Natural killer cell treated with Interleukin-12 subunit alpha and Interleukin-12 subunit beta and Interleukin-15 and Interleukin-18, amount 100 ng/mL, for 72 hours (primary cell): ENCODE measurements around the gene SLC10A7. TPM values are rescaled to one million over a fixed set of nuclear protein-coding genes. Genes with fewer than 3 reads are reported as not detected.
"Not testable (repeated sequence)": the region's sequence is repeated elsewhere in the genome, so short reads cannot be mapped to it uniquely, and the experiment has no call there.

Experiments
- ATAC-seq, 2 donors: fragments of 150-1000 bp; cut with Tn5 transposase in 1 of 2; sonication (Bioruptor Pico), chemical (Tn5 transposase) in 1 of 2; 2 replicates each; pipeline ENCODE4 v1.10.0; 2021
- DNase-seq: peaks from one replicate; pipeline ENCODE4 v3.0.0; 2022; ENCODE audit warnings: low spot score
- H3K27ac Mint-ChIP-seq, 2 donors: 1 replicate in 1 of 2; 2 replicates in 1 of 2; pipeline ENCODE4 v1.8.0; 2022; ENCODE audit warnings: mixed read lengths in 2 of 2, mild to moderate bottlenecking in 1 of 2, moderate library complexity in 1 of 2
- H3K27me3 Mint-ChIP-seq, 2 donors: 1 replicate in 1 of 2; 2 replicates in 1 of 2; pipeline ENCODE4 v1.8.0; 2022; ENCODE audit warnings: mixed read lengths in 2 of 2
- H3K36me3 Mint-ChIP-seq: one replicate; pipeline ENCODE4 v1.8.0; 2022; ENCODE audit warnings: mixed read lengths
- H3K4me1 Mint-ChIP-seq, 2 donors: 1 replicate in 1 of 2; 2 replicates in 1 of 2; pipeline ENCODE4 v1.8.0; 2022; ENCODE audit warnings: low read depth in 2 of 2, mixed read lengths in 2 of 2, mild to moderate bottlenecking in 1 of 2
- H3K4me3 Mint-ChIP-seq: one replicate; pipeline ENCODE4 v1.8.0; 2022; ENCODE audit warnings: mixed read lengths
- H3K9me3 Mint-ChIP-seq: 2 replicates; pipeline ENCODE4 v1.8.0; 2022; ENCODE audit warnings: mixed read lengths
- total RNA-seq, 2 donors: library from RNA; stranded (reverse); gene quantifications; one replicate each; pipeline ENCODE4 v1.2.3, GENCODE V29; 2022

The SLC10A7 gene
- total RNA-seq, 2 donors from 2014 or later = 31.1 to 33.9 TPM

DNA sequence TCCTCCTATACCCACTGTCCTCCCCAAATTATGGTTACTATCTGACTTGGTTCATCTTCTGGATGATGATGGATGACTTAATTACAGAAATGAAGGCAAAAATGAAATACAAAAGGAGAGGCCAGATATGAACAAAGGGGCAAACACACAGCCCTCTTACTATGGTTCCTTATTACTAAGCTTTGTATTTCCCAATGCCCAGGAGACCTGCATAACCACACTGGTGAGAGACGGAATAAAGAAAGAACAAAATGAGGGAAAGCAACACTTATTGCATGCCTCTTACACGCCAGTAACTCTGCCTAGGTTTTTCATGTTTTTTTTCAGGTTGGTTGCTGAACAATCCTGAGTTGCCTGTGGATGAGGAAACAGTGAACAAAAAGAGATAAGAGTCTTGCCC is 120.5 kb downstream of the SLC10A7 start:
- no peak overlapping the region for H3K27ac Mint-ChIP-seq
- no peaks in the 10 kb centered on the region for H3K9me3 Mint-ChIP-seq
- H3K27me3 Mint-ChIP-seq = no peaks in the 10 kb centered on the region
- H3K4me1 Mint-ChIP-seq = no peaks in the 10 kb centered on the region
- no peak for DNase-seq
- no peaks in the 10 kb centered on the region for H3K36me3 Mint-ChIP-seq
- no peak for ATAC-seq
- H3K4me3 Mint-ChIP-seq = no peak overlapping the region

DNA sequence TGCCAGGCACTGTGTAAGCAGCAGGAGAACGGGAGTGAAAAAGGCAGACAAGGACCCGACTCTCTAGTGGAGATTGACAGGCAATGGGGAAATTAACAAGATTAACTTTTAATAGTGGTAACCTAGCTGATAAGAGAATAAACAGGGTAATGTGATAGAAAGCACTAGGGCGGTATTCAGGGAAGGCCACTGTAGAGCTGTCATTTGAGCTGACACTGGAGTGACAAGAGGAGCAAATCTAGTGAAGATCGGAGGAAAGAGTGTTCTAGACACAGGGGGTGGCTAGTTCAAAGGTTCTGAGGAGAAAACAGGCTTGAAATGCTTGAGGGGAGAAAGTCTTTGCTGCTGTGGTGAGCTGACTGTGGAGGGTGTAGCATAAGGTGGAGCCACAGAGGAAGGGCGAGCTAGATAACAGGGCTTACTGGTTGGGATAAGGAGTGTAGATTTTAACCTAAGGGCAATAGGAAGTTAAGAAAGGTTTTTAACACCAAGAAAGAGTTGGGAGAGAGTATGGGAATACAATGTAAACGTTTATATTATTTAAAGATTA is 122.8 kb downstream of the SLC10A7 start:
- H3K9me3 Mint-ChIP-seq = no peaks in the 10 kb centered on the region
- no peaks in the 10 kb centered on the region for H3K27me3 Mint-ChIP-seq
- no peaks in the 10 kb centered on the region for H3K4me1 Mint-ChIP-seq
- H3K4me3 Mint-ChIP-seq = no peak overlapping the region
- no peak overlapping the region for H3K27ac Mint-ChIP-seq
- no peak for ATAC-seq
- H3K36me3 Mint-ChIP-seq = no peaks in the 10 kb centered on the region
- no peak for DNase-seq

DNA sequence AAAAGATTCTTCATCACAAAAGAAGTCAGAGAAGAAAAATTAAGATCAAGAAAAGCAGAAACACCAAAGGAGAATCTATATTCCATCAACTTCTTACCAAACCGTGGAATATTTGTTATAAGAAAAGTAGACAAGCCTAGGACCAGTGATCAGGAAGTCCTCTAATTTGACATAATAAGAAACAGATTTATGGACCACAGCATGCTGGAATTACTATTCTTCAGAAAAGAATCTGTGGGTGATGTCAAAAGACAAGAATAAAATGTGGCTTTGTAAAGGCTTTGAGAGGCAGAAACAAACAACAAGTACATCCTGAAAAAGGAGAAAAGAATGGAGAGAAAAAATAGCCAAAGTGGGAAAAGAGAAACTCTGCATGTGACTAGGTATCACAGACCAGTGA is 123.3 kb downstream of the SLC10A7 start:
- Mint-ChIP-seq H3K36me3 (no peaks in the 10 kb centered on the region), H3K4me3 (no peak overlapping the region), H3K27ac (no peak overlapping the region), H3K9me3 (no peaks in the 10 kb centered on the region), H3K27me3 (no peaks in the 10 kb centered on the region), H3K4me1 (no peaks in the 10 kb centered on the region)
- DNase-seq (no peak), ATAC-seq (no peak)

DNA sequence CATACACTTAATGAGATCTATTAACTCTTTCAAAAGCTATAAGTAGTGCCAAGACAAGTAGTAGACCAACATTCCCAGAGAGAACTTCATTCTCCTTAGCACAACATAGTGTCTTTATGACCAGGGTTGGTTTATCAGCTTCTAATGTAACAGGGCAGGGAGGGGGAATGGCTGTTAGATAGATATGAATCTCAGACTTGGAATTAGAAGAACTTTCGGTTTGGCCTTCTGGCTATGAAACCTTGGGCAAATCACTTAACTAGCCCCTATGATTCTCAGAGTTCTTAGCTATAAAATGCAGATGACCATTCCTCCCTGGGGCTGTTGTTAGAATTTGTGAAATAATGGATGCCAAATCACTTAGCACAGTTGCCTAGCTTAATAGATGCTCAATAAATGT is 132.2 kb downstream of the SLC10A7 start:
- peaks cover 2% of the 10 kb centered on the region for H3K9me3 Mint-ChIP-seq
- no peak overlapping the region for H3K4me3 Mint-ChIP-seq
- DNase-seq (no peak), ATAC-seq (no peak)
- no peaks in the 10 kb centered on the region for H3K27me3 Mint-ChIP-seq
- H3K36me3 Mint-ChIP-seq = no peaks in the 10 kb centered on the region
- no peak overlapping the region for H3K27ac Mint-ChIP-seq
- peaks cover 0 to 15% of the 10 kb centered on the region in 2 donors for H3K4me1 Mint-ChIP-seq

DNA sequence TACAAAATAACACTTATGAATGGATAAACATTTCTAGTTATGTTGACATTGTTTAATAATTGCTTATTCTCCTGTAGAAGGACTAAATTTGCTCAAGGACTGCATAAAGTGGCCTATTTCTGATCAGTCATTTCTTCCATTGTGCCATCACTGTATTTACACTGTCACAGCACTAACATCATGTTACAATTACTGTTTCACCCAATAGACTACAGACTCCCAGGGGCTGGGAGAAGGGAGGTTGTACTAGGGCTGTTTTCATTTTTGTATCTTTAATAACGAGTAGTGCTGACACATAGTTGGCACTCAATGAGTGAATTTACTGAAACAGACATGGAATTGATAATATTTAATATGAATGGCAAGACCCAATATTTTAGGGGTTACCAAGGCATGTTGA is 139.5 kb downstream of the SLC10A7 start:
- DNase-seq = no peak
- Mint-ChIP-seq H3K9me3 (no peaks in the 10 kb centered on the region), H3K4me3 (no peak overlapping the region), H3K27me3 (no peaks in the 10 kb centered on the region), H3K4me1 (peaks cover 4 to 19% of the 10 kb centered on the region in 2 donors), H3K36me3 (no peaks in the 10 kb centered on the region), H3K27ac (no peak overlapping the region)
- ATAC-seq = no peak

DNA sequence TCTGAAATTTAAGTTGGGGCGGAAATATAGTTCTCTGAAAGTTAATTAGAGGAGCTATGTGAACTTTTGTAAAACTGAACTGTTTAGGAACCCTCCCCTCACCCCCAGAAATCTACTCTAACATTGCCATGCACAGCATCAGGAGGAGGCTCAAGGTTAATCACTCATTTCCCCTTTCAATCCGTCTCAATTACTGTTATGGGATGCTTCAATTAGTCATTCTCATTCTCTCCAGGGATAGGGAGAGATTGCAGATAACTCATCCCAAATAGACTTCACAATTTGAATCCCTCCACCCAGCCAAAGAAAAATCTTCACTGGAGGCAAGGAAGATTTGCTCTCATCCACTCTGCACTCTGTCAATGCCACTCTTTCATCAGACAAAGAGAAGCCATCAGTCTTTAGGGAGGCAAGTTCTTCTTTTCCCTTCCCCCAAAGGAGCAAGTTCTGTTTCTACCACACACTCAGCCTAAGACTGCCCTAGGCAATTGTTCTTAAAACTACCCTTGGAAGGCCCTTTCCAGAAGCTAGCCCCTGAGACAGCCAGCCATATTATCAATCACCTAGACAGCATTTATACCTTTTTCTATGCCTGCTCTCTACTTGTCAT is 140.4 kb downstream of the SLC10A7 start:
- ATAC-seq = no peak
- Mint-ChIP-seq H3K27me3 (no peaks in the 10 kb centered on the region), H3K4me1 (peaks cover 4 to 14% of the 10 kb centered on the region in 2 donors), H3K27ac (no peak overlapping the region), H3K9me3 (no peaks in the 10 kb centered on the region), H3K36me3 (no peaks in the 10 kb centered on the region), H3K4me3 (no peak overlapping the region)
- DNase-seq = no peak

DNA sequence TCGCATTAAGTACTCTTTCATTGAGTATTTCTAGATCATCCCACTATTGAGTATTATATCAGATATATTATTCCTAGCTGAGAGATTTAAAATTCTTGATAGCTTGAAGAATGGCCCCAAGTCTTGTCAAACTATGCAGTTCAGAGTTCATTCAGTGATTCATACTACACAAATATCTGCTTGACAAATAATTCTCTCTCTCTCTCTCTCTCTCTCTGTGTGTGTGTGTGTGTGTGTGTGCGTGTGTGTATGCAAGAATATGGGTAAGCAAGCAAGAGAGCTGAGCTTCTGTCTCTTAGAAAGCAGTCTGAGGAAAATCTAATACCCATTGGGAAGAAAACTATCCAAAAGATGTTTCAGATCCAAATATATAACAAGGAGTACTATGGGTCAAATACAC is 142.0 kb downstream of the SLC10A7 start:
- ATAC-seq (no peak), DNase-seq (no peak)
- H3K27ac Mint-ChIP-seq = no peak overlapping the region

DNA sequence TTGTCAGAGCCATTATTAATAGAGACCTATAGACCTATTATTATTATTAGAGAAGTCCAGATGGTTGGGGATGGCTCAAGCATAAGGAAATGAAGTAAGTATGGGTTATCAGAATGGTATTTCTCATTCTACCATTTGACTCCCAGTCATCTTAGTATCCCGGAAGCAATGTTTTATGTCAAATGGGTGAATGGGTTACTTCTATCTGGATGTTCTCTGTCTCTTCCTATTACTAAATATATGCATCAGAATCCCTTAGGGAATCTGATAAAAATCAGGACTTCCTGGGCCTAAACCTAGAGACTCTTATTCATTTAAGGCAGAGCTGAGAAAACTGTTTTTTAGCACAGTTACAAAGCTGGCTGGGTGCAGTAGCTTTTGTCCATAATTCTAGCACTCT is 149.9 kb downstream of the SLC10A7 start:
- Mint-ChIP-seq H3K27ac (no peak overlapping the region), H3K4me3 (no peak overlapping the region), H3K4me1 (peaks cover 6 to 18% of the 10 kb centered on the region in 2 donors), H3K36me3 (no peaks in the 10 kb centered on the region), H3K27me3 (no peaks in the 10 kb centered on the region), H3K9me3 (no peaks in the 10 kb centered on the region)
- ATAC-seq (no peak), DNase-seq (no peak)

More for the DNA sequence above, 142.0 kb downstream of the SLC10A7 start:
- Mint-ChIP-seq H3K36me3 (no peaks in the 10 kb centered on the region), H3K4me3 (no peak overlapping the region), H3K4me1 (peaks cover 4 to 12% of the 10 kb centered on the region in 2 donors), H3K27me3 (no peaks in the 10 kb centered on the region), H3K9me3 (no peaks in the 10 kb centered on the region)

DNA sequence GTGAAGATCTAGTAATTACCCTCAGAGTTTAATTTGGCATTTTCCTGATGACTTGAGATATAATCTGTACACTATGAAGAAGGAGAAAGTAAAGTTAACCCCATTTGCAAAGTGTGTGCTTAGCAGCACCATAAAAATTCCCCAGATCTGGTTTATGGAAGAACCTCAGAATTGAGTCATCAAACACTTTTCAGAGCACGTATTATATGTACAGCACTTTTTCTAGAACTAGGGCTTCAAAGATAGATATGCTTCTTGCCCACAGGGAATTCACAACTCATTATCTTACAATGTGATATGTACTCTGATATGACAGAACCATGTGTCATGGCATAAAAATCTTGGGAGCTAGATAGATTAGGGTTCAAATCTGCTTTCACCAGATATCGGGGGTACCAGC is 150.9 kb downstream of the SLC10A7 start:
- DNase-seq (no peak), ATAC-seq (no peak)
- no peaks in the 10 kb centered on the region for H3K27me3 Mint-ChIP-seq
- no peaks in the 10 kb centered on the region for H3K36me3 Mint-ChIP-seq
- no peak overlapping the region for H3K4me3 Mint-ChIP-seq
- no peaks in the 10 kb centered on the region for H3K9me3 Mint-ChIP-seq
- no peak overlapping the region for H3K27ac Mint-ChIP-seq
- peaks cover 6 to 18% of the 10 kb centered on the region in 2 donors for H3K4me1 Mint-ChIP-seq

DNA sequence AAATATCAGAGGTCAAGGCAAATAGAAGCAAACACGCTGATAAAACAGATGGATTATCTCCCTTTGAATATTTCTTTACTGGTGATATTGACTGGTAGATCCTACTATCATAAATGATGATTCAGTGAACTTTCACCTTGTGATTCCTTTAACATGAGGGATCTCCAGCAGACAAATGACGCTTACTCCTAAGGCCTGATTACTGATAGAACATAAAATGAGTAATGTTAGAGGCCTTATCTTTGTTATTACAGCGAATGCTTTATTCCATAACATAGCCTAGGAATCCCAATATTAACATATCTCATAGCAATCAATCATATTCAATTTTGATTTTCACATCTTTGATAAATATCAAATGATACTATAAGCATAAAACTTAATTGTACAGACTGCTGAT is 152.3 kb downstream of the SLC10A7 start:
- Mint-ChIP-seq H3K4me3 (no peak overlapping the region), H3K36me3 (no peaks in the 10 kb centered on the region), H3K27me3 (no peaks in the 10 kb centered on the region), H3K27ac (no peak overlapping the region), H3K4me1 (peaks cover 6 to 18% of the 10 kb centered on the region in 2 donors), H3K9me3 (no peaks in the 10 kb centered on the region)
- ATAC-seq = no peak
- DNase-seq = no peak

DNA sequence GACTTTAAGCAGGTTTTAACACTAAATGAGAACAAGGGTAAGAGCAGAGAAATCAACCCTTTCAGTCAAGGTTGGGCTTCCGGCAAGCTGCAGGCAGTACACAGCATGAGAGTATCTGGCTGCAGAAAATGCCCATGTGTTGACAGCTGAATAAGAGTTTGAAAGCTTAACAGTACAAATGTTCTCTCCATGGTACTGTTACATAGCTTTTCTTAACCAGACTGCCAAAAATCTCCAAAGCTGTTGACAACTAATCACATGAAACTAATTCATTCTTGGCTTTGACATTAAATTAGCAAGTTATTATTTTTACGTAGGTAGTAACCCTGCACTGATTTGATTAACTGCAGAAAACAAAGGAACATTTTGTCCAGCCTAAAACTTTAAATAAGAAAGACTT is 153.5 kb downstream of the SLC10A7 start:
- no peaks in the 10 kb centered on the region for H3K27me3 Mint-ChIP-seq
- peak in 1 of 2 donors; percentile 67 for ATAC-seq
- peak overlapping the region in 1 of 2 donors; percentile 24 for H3K27ac Mint-ChIP-seq
- H3K4me3 Mint-ChIP-seq = no peak overlapping the region
- no peaks in the 10 kb centered on the region for H3K9me3 Mint-ChIP-seq
- DNase-seq = no peak
- H3K36me3 Mint-ChIP-seq = peaks cover 10% of the 10 kb centered on the region
- H3K4me1 Mint-ChIP-seq = peaks cover 15 to 18% of the 10 kb centered on the region in 2 donors

DNA sequence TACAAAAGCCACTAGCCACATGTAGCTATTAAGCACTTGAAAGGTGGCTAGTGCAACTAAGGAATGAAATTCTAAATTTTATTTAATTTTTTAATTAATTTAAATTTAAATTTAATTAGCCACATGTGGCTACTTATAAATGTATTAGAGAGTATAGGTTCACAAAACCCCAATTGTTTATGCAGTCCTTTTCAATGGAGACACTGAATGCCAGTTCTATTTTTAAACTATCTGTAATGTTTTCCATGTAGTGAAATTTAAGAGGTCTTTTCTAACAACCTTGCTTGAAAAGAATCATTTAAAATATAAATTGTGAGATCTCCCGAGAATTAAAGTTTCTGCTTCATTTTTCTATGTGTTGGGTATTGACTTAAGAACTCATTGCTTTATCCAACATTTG is 154.4 kb downstream of the SLC10A7 start:
- Mint-ChIP-seq H3K9me3 (no peaks in the 10 kb centered on the region), H3K4me3 (no peak overlapping the region), H3K27ac (peak overlapping the region in 1 of 2 donors; percentile 24), H3K36me3 (peaks cover 16% of the 10 kb centered on the region), H3K4me1 (peaks cover 15 to 18% of the 10 kb centered on the region in 2 donors), H3K27me3 (no peaks in the 10 kb centered on the region)
- ATAC-seq (no peak), DNase-seq (no peak)

DNA sequence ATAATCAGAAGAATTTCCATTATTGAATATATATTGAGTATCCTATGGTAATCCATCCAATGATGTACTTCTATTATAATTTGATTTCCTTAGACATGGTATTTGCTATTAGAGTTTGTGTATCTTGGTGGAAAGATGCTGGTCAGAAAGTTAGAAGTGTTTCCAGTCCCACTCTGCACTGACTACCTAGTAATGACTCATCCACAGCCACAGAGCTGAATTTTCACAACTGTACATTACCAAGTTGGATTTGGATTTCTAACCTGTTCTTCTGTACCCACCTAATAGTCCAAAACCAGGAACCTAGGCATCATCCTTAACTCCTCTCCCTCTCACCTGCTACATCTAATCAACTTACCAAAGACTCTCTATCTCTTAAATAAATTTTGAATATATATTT is 162.0 kb downstream of the SLC10A7 start:
- DNase-seq (no peak), ATAC-seq (no peak)
- peaks cover 12 to 15% of the 10 kb centered on the region in 2 donors for H3K4me1 Mint-ChIP-seq
- H3K27ac Mint-ChIP-seq = no peak overlapping the region
- H3K36me3 Mint-ChIP-seq = peaks cover 25% of the 10 kb centered on the region
- no peaks in the 10 kb centered on the region for H3K9me3 Mint-ChIP-seq
- H3K4me3 Mint-ChIP-seq = no peak overlapping the region
- H3K27me3 Mint-ChIP-seq = no peaks in the 10 kb centered on the region

DNA sequence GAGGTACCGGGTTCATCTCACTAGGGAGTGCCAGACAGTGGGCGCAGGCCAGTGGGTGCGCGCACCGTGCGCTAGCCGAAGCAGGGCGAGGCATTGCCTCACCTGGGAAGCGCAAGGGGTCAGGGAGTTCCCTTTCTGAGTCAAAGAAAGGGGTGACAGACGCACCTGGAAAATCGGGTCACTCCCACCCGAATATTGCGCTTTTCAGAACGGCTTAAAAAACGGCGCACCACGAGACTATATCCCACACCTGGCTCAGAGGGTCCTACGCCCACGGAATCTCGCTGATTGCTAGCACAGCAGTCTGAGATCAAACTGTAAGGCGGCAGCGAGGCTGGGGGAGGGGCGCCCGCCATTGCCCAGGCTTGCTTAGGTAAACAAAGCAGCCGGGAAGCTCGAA is 171.6 kb downstream of the SLC10A7 start:
- H3K9me3 Mint-ChIP-seq, H3K27ac Mint-ChIP-seq, ATAC-seq, DNase-seq, H3K27me3 Mint-ChIP-seq, H3K36me3 Mint-ChIP-seq, H3K4me3 Mint-ChIP-seq: not testable (repeated sequence)
- H3K4me1 Mint-ChIP-seq = peaks cover 11 to 15% of the 10 kb centered on the region in 2 donors

DNA sequence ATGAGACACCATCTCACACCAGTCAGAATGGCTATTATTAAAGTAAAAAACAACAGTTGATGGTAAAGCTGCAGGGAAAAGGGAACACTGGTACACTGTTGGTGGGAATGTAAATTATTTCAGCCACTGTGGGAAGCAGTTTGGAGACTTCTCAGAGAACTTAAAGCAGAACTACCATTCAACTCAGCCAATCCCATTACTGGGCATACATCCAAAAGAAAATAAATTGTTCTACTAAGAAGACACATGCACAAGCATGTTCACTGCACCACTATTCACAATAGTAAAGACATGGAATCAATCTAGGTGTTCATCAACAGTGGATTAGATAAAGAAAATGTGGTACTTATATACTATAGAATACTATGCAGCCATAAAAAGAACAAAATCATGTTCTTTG is 172.4 kb downstream of the SLC10A7 start:
- no peak for ATAC-seq
- DNase-seq = no peak
- Mint-ChIP-seq H3K27ac (no peak overlapping the region), H3K9me3 (no peaks in the 10 kb centered on the region), H3K4me3 (no peak overlapping the region), H3K36me3 (no peaks in the 10 kb centered on the region), H3K27me3 (no peaks in the 10 kb centered on the region), H3K4me1 (peaks cover 11 to 15% of the 10 kb centered on the region in 2 donors)
